NB4 (cell line): ENCODE results near the gene DOCK2.

ENCODE experiments used
- MAX ChIP-seq: IDR thresholded peaks from 2 replicates; pipeline ENCODE4 v1.6.1; 2011; ENCODE audit warnings: low read depth, low read length
- MYC ChIP-seq: IDR thresholded peaks from 2 replicates; pipeline ENCODE4 v1.6.1; 2011; ENCODE audit warnings: low read depth, low read length
- POLR2A ChIP-seq: IDR thresholded peaks from 2 replicates; pipeline ENCODE4 v1.6.1; 2011; ENCODE audit warnings: mild to moderate bottlenecking; ENCODE audit not compliant: insufficient read length; ENCODE audit errors: extremely low read depth
- TF ChIP-seq, protein P1 (sequence below): IDR thresholded peaks from one replicate; pipeline ENCODE4 v1.5.1; 2012; ENCODE audit warnings: low read depth, low read length

GRCh38 chr5:170055606-170056005 lies 418.5 kb downstream of the DOCK2 start:
- TF ChIP-seq, protein P1, sequence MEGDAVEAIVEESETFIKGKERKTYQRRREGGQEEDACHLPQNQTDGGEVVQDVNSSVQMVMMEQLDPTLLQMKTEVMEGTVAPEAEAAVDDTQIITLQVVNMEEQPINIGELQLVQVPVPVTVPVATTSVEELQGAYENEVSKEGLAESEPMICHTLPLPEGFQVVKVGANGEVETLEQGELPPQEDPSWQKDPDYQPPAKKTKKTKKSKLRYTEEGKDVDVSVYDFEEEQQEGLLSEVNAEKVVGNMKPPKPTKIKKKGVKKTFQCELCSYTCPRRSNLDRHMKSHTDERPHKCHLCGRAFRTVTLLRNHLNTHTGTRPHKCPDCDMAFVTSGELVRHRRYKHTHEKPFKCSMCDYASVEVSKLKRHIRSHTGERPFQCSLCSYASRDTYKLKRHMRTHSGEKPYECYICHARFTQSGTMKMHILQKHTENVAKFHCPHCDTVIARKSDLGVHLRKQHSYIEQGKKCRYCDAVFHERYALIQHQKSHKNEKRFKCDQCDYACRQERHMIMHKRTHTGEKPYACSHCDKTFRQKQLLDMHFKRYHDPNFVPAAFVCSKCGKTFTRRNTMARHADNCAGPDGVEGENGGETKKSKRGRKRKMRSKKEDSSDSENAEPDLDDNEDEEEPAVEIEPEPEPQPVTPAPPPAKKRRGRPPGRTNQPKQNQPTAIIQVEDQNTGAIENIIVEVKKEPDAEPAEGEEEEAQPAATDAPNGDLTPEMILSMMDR: no peak
- TF ChIP-seq POLR2A (no peak), MYC (no peak), MAX (no peak)
